Breast epithelium (tissue), 4 donors: ENCODE data around the gene CAMK2D. TPM values are rescaled to one million over a fixed set of nuclear protein-coding genes. Genes with fewer than 3 reads are reported as not detected.

Source experiments
- DNase-seq, 2 donors: peaks; one replicate each; pipeline ENCODE4 v3.0.0-alpha.2; 2019; ENCODE audit warnings: low spot score in 2 of 2
- H3K27ac ChIP-seq, 2 donors: fragments of 200-600 bp; sonication (generic) in 1 of 2; one replicate each; pipeline ENCODE4 v1.5.1; 2016 to 2019; ENCODE audit warnings: mild to moderate bottlenecking in 1 of 2
- H3K27me3 ChIP-seq, 2 donors: fragments of 200-600 bp; sonication (generic) in 1 of 2; one replicate each; pipeline versions ENCODE4 v1.5.1 to v1.6.0; 2017 to 2019; ENCODE audit warnings: control low read depth in 1 of 2, mild to moderate bottlenecking in 1 of 2
- H3K36me3 ChIP-seq: fragments of 200-600 bp; one replicate; pipeline ENCODE4 v1.5.1; 2019
- H3K4me1 ChIP-seq, 2 donors: fragments of 200-600 bp; sonication (generic); one replicate each; pipeline ENCODE4 v1.5.1; 2016 to 2019; ENCODE audit warnings: control low read depth in 1 of 2
- H3K4me3 ChIP-seq, 3 donors: fragments of 200-600 bp; sonication (generic); 1 replicate in 2 of 3; 2 replicates in 1 of 3; pipeline ENCODE4 v1.5.1; 2016 to 2019; ENCODE audit warnings: mild to moderate bottlenecking in 3 of 3, moderate library complexity in 2 of 3
- H3K9me3 ChIP-seq, 2 donors: fragments of 200-600 bp; sonication (generic) in 1 of 2; one replicate each; pipeline ENCODE4 v1.5.1; 2016 to 2019; ENCODE audit warnings: control low read depth in 1 of 2
- POLR2A ChIP-seq: fragments of 450-650 bp; IDR thresholded peaks from one replicate; pipeline ENCODE4 v1.6.1; 2016; ENCODE audit warnings: antibody characterized with exemption, mild to moderate bottlenecking, moderate library complexity
- POLR2AphosphoS5 ChIP-seq, 3 donors: sonication (generic); formaldehyde crosslinking; IDR thresholded peaks; one replicate each; pipeline ENCODE4 v1.6.1; 2017; ENCODE audit warnings: antibody characterized with exemption in 3 of 3
- intact Hi-C: fragments of 100-400 bp; cut with DNase I; formaldehyde crosslinking; loops from one replicate; pipeline ENCODE4 v1.15.1; 2023; ENCODE audit warnings: low total_unique reads
- total RNA-seq, 3 donors: library from RNA; depleted of rRNA; stranded (reverse); fragments of >200 nt; gene quantifications; one replicate each; pipeline ENCODE4 v1.1.0, GENCODE V29; 2016
- TF ChIP-seq, protein P1 (sequence below), 3 donors: fragments of 450-650 bp; IDR thresholded peaks; one replicate each; pipeline ENCODE4 v1.5.1; 2016 to 2017; ENCODE audit warnings: antibody characterized with exemption in 3 of 3, mild to moderate bottlenecking in 3 of 3, moderate library complexity in 3 of 3

CAMK2D gene
- total RNA-seq, 3 donors from 2014 or later = 47.7 to 62.1 (median 57.7) TPM

DNA sequence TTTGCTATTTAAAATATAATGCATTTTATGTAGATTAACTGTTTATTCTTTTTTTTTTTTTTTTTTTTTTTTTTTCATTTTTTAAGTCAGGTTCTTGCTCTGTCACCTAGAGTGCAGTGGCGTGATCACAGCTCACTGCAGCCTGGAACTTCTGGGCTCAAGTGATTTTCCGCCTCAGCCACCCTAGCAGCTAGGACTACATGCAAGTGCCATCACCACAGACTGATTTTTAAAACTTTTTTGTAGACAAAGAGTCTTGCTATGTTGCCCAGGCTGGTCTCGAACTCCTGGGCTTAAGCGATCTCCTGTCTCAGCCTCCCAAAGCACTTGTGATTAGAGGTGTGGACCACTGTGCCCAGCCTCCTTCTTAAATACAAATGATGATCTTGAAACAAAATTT lies 159.9 kb downstream of the CAMK2D start:
- Histone ChIP-seq H3K36me3 (no peaks in the 10 kb centered on the region), H3K4me3 (no peak overlapping the region), H3K27me3 (no peaks in the 10 kb centered on the region), H3K9me3 (no peaks in the 10 kb centered on the region), H3K4me1 (no peaks in the 10 kb centered on the region), H3K27ac (no peak overlapping the region)
- no peak for DNase-seq
- TF ChIP-seq, protein P1, sequence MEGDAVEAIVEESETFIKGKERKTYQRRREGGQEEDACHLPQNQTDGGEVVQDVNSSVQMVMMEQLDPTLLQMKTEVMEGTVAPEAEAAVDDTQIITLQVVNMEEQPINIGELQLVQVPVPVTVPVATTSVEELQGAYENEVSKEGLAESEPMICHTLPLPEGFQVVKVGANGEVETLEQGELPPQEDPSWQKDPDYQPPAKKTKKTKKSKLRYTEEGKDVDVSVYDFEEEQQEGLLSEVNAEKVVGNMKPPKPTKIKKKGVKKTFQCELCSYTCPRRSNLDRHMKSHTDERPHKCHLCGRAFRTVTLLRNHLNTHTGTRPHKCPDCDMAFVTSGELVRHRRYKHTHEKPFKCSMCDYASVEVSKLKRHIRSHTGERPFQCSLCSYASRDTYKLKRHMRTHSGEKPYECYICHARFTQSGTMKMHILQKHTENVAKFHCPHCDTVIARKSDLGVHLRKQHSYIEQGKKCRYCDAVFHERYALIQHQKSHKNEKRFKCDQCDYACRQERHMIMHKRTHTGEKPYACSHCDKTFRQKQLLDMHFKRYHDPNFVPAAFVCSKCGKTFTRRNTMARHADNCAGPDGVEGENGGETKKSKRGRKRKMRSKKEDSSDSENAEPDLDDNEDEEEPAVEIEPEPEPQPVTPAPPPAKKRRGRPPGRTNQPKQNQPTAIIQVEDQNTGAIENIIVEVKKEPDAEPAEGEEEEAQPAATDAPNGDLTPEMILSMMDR (IDR thresholded peaks at IDR 0.05) = no peak
- TF ChIP-seq POLR2AphosphoS5 (IDR thresholded peaks at IDR 0.05) (no peak), POLR2A (no peak)
- intact Hi-C loops = no loop called here

DNA sequence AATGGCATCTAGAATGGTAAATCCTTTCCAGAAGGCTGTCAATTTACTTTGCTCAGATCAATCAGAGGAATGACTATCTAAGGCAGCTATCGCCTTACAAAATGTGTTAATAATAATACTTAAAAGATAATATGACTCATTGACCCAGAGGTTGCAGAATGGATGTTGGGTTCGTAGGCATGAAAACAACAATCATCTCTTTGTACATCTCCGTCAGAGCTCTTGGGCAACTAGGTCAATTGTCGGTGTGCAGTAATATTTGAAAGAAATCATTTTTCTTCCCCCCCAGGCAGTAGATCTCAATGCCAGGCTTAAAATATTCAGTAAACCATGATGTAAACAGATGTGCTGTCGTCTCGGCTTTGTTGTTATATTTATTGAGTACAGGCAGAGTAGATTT lies 165.1 kb downstream of the CAMK2D start:
- H3K4me1 ChIP-seq = no peaks in the 10 kb centered on the region
- no peak for DNase-seq
- no peaks in the 10 kb centered on the region for H3K36me3 ChIP-seq
- H3K27me3 ChIP-seq = no peaks in the 10 kb centered on the region
- no peak overlapping the region for H3K27ac ChIP-seq
- intact Hi-C loops = no loop called here
- no peaks in the 10 kb centered on the region for H3K9me3 ChIP-seq
- H3K4me3 ChIP-seq = no peak overlapping the region
- TF ChIP-seq POLR2A (no peak), POLR2AphosphoS5 (IDR thresholded peaks at IDR 0.05) (no peak)
- TF ChIP-seq, protein P1 (IDR thresholded peaks at IDR 0.05) = no peak

DNA sequence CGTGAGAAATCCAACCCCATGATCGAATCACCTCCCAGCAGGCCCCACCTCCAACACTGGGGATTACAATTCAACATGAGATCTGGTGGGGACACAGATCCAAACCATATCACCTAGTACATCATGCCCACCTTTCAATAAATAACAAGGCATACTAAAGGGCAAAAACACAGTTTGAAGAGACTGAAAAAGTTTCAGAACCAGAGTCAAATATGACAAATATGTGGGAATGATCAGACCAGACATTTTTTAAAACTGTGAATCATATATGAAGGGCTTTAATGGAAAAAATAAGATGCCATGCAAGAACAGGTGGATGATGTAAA lies 167.3 kb downstream of the CAMK2D start:
- TF ChIP-seq, protein P1 (IDR thresholded peaks at IDR 0.05) = no peak
- no peak for TF ChIP-seq POLR2A
- H3K9me3 ChIP-seq = no peaks in the 10 kb centered on the region
- no peaks in the 10 kb centered on the region for H3K27me3 ChIP-seq
- DNase-seq = no peak
- H3K27ac ChIP-seq = no peak overlapping the region
- no peaks in the 10 kb centered on the region for H3K4me1 ChIP-seq
- H3K4me3 ChIP-seq = no peak overlapping the region
- H3K36me3 ChIP-seq = no peaks in the 10 kb centered on the region
- intact Hi-C loops = no loop called here

DNA sequence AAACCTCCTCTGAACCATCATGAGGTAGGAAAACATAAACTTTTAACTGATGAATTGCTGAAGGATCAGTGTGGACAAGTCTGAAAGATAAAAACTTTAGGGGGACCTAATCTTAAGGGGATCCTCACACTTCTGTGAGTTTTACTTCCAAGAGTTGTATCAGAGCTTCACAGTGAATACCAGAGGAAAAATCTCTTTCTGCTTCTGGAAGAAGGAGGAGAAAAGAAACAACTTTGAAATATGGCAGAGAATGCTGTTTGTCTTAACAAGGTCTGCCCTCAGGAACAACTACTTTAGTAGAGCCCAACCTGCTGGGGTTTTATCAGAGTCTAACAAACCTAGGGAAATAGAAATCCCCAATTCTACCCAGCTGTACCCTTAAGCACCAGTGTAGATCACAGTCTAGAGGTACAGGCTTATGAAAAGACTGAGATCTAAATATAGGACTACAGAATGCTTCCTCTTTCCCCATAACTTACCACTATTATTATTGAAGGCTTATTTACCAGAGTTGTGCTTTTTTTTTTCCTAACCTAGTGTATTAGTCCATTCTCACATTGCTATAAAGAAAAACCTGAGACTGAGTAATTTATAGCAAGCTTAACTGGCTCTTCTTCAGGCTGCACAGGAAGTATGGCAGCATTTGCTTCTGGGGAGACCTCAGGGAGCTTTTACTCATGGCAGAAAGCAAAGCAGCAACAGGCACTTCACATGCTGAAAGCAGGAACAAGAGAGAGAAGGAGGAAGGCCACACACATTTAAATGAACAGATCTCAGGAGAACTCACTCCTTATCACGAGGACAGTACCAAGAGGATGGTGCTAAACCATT lies 167.9 kb downstream of the CAMK2D start:
- H3K4me3 ChIP-seq = no peak overlapping the region
- no peak overlapping the region for H3K27ac ChIP-seq
- DNase-seq = no peak
- H3K9me3 ChIP-seq = no peaks in the 10 kb centered on the region
- intact Hi-C loops = no loop called here
- H3K27me3 ChIP-seq = no peaks in the 10 kb centered on the region
- TF ChIP-seq POLR2A = no peak
- TF ChIP-seq, protein P1 (IDR thresholded peaks at IDR 0.05) = no peak
- TF ChIP-seq POLR2AphosphoS5 (IDR thresholded peaks at IDR 0.05) = no peak
- H3K36me3 ChIP-seq = no peaks in the 10 kb centered on the region
- no peaks in the 10 kb centered on the region for H3K4me1 ChIP-seq

DNA sequence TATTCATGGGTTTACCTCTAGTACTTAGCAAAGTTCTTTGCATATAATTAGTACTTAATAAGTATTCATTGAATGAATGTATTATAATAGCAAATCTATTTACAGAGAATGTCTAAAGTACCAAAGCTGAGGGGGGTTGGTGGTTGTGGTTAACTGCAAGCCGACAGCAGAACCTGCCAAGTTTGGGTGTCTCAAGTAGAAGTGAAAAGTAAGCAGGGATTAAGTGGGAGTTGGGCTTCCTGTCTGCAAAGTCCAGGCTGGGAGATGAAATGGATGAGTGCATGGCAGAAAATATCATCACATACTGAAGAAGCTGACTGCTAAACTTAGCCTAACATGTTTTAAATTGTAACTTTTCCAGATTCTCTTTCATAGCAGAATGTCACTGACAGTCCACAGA lies 169.6 kb downstream of the CAMK2D start:
- no peak overlapping the region for H3K27ac ChIP-seq
- H3K36me3 ChIP-seq = no peaks in the 10 kb centered on the region
- no peaks in the 10 kb centered on the region for H3K9me3 ChIP-seq
- H3K4me3 ChIP-seq = no peak overlapping the region
- no peaks in the 10 kb centered on the region for H3K27me3 ChIP-seq
- intact Hi-C loops = no loop called here
- no peaks in the 10 kb centered on the region for H3K4me1 ChIP-seq
- TF ChIP-seq POLR2A (no peak), POLR2AphosphoS5 (IDR thresholded peaks at IDR 0.05) (no peak)
- TF ChIP-seq, protein P1 (IDR thresholded peaks at IDR 0.05) = no peak
- DNase-seq = no peak
